ENCODE results near the gene WWOX.

DNA sequence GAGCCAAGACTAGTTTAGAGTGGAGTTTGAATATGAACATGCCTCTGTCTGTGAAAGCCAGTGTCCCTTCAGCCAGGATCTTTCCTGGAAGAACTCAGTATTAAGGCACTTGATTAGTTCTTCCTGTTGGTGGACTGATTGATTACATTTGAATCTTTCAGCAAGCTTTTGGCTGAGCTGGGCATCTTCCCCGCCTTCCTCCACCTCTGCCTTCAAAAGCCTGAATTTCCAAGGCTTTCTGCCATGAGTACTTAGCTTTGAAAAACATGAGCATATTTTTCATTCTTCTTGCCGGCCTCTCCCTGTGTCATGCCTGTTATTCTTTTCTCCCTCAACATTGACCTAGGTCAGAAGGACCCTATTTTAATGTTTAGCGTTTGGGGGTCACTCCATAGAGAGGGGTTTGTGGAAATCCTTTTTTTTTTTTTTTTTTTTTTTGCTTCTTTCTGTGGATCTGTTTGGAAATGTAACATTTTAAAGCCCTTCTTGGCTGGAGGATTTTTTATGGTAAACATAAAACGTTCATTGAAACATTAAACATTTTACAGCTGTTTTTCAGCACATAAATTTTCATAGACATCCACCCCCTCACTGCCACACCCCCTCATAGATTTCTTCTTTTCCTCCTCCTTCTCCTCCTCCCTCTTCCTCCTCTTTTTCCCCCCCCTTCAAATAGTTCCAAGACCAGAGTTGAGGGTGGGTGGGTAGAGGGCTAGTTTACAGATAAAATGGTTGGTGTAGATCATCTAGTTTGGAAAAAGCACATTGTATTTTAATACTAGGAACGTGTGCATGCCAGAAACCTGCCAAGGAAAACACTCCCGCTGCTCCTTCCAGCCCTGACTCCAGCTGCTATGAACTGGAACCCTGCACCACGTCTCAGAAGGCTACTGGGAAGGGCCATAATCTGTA, 645.9 kb downstream of the WWOX start:
- TF ChIP-seq POLR2A (IDR thresholded peaks at IDR 0.05) (no peak), CTCF (IDR thresholded peaks at IDR 0.05) (no peak)
